AG04449 (cell line): Measurements from ENCODE around the gene ROBO4.

Experiments
- CTCF ChIA-PET: fragments of 350-600 bp; formaldehyde crosslinking; extraction: SDS; loops from one replicate; lab custom pipeline; 2021; ENCODE audit warnings: antibody characterized with exemption; lab: Yijun Ruan, JAX
- POLR2A ChIA-PET: fragments of 400-600, 350-600 bp; formaldehyde crosslinking; extraction: SDS; loops from one replicate; lab custom pipeline; 2020; ENCODE audit warnings: antibody characterized with exemption, inconsistent platforms; lab: Yijun Ruan, JAX
- DNase-seq: peaks from one replicate; pipeline ENCODE4 v3.0.0-alpha.2; 2010; ENCODE audit warnings: low read depth, low spot score
- H3K4me3 ChIP-seq: 2 replicates; pipeline ENCODE4 v1.5.1; 2011; ENCODE audit warnings: low read depth, mild to moderate bottlenecking, control low read depth, low read length
- TF ChIP-seq, protein P1 (sequence below): IDR thresholded peaks from one replicate; pipeline ENCODE4 v1.5.1; 2011; ENCODE audit warnings: mild to moderate bottlenecking, moderate library complexity, low read length, control low read depth, inconsistent platforms; ENCODE audit not compliant: insufficient read depth; ENCODE audit errors: missing control alignments

ROBO4 gene

DNA sequence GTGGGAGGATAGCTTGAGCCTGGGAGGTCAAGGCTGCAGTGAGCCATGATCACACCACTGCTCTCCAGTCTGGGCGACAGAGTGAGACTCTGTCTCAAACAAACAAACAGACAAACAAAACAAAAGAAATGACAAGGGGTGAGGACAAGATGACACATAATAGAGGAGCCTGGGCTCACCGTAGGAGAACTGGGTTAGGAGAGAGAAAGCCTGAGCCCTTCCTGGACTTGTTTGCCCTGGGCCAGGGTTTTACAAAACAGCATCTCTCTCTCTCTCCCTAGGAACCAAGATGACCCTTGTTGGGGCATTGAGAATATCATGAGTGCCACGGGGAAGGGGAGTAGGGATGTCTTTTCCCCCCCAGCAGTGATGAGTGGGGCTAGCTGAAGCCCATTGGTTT lies 16.7 kb downstream of the ROBO4 start:
- ChIA-PET CTCF (interaction anchor here (1.1 to 1.6 kb wide), 3 partner anchors 10 to 45 kb away, joined by 4 to 5 read pairs (median 5); partner anchors contain the start of gene ROBO3), POLR2A (interaction anchor here (1.1 kb wide), 1 partner anchor 16 kb away, joined by 3 read pairs; the partner anchor contains the start of gene ROBO4)
- H3K4me3 ChIP-seq = no peak overlapping the region
- no peak for DNase-seq
- TF ChIP-seq, protein P1, sequence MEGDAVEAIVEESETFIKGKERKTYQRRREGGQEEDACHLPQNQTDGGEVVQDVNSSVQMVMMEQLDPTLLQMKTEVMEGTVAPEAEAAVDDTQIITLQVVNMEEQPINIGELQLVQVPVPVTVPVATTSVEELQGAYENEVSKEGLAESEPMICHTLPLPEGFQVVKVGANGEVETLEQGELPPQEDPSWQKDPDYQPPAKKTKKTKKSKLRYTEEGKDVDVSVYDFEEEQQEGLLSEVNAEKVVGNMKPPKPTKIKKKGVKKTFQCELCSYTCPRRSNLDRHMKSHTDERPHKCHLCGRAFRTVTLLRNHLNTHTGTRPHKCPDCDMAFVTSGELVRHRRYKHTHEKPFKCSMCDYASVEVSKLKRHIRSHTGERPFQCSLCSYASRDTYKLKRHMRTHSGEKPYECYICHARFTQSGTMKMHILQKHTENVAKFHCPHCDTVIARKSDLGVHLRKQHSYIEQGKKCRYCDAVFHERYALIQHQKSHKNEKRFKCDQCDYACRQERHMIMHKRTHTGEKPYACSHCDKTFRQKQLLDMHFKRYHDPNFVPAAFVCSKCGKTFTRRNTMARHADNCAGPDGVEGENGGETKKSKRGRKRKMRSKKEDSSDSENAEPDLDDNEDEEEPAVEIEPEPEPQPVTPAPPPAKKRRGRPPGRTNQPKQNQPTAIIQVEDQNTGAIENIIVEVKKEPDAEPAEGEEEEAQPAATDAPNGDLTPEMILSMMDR = no peak

DNA sequence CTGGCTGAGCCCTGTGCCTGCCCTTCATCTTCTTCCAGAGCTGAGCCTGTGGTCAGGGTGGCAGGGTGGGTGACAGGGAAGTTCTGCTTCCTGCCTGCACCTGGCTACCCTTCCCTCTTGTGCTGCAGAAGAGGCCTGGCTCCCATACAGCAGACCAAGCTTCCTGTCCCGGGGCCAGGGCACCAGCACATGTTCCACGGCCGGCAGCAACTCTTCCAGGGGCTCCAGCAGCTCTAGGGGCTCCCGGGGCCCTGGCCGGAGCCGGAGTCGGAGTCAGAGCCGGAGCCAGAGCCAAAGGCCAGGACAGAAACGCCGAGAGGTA lies 17.4 kb downstream of the ROBO4 start:
- TF ChIP-seq, protein P1 = no peak
- no peak for DNase-seq
- ChIA-PET POLR2A (interaction anchor here (1.1 kb wide), 1 partner anchor 17 kb away, joined by 3 read pairs; the partner anchor contains the start of gene ROBO4), CTCF (interaction anchor here (1.2 to 1.6 kb wide), 2 partner anchors 9 to 15 kb away, joined by 3 to 5 read pairs; partner anchors contain the start of gene ROBO3)
- H3K4me3 ChIP-seq = no peak overlapping the region

DNA sequence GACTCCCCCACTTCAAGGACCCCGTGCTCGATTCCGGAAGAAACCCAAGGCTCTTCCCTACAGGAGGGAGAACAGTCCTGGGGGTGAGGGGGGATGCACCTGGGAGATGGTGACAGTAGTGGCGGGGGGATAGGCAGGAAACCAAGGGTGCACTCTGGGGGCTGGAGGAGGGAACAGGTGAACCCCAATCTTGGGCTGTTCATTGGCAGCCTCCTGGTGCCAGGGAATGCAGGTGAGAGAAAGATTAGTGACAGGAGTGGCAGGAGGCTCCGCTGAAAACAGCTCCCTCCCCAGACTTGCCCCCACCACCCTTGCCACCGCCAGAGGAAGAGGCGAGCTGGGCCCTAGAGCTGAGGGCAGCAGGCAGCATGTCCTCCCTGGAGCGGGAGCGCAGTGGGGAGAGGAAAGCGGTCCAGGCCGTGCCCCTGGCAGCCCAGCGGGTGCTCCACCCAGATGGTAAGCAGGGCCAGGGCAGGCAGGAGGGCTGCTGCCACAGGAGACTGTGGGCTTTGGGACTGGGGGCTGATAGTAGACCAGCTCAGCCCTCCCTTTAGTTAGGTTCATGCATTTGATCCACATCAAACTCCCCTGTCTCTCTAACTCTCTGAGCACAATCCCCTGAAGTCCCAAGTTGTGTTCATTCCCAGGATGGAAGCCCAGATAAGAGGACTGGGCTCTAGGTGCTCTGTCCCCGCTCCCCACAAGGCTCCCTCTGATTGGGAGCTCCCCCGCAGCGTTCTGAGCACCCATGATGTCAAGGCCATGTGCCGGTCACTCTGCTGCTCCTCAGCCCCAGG lies 18.0 kb downstream of the ROBO4 start:
- no peak overlapping the region for H3K4me3 ChIP-seq
- no peak for DNase-seq
- CTCF ChIA-PET = interaction anchor here (1.2 to 1.6 kb wide), 3 partner anchors 8 to 14 kb away, joined by 3 to 5 read pairs (median 4); partner anchors contain the start of gene ROBO3
- POLR2A ChIA-PET = no interaction called here
- TF ChIP-seq, protein P1 = no peak

DNA sequence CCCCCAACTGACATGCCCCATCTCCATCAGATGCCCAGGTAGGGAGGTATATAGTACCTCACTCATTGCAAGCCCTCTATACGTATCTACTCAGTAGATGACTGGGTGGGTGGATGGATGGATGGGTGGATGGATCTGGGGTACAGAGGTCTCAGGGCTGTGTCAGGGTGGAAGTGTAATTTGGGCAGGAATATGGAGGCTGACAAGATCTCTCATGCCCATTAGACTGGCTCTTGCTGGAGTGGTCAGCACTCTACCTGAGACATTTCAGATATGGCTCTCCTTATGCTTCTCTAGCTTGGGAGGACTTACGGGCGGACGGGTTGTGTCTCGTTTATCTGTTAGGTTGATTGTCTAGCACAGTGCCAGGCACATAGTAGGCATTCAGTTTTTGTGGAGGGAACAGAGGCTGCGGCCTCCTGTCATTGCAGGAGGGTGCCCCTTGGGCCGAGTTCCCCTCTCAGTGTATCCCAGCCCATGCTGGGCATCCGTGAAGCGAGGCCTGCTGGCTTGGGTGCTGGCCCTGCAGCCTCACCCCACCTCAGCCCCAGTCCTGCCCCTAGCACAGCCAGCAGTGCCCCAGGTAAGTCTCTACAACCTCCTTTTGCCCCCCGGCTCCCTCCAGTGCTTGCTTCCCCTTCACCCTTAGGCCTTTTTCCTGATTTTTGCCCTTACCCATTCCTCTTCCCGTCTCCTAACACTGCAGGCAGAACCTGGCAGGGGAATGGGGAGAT lies 18.7 kb downstream of the ROBO4 start:
- ChIA-PET CTCF (interaction anchor here (1.2 to 4.5 kb wide), 4 partner anchors 7 to 19 kb away, joined by 3 to 78 read pairs (median 7); partner anchors contain the start of gene ROBO4), POLR2A (interaction anchor here (0.9 kb wide), 1 partner anchor 56 kb away, joined by 4 read pairs; no protein-coding TSS in a partner anchor)
- H3K4me3 ChIP-seq = no peak overlapping the region
- TF ChIP-seq, protein P1 = no peak
- no peak for DNase-seq

DNA sequence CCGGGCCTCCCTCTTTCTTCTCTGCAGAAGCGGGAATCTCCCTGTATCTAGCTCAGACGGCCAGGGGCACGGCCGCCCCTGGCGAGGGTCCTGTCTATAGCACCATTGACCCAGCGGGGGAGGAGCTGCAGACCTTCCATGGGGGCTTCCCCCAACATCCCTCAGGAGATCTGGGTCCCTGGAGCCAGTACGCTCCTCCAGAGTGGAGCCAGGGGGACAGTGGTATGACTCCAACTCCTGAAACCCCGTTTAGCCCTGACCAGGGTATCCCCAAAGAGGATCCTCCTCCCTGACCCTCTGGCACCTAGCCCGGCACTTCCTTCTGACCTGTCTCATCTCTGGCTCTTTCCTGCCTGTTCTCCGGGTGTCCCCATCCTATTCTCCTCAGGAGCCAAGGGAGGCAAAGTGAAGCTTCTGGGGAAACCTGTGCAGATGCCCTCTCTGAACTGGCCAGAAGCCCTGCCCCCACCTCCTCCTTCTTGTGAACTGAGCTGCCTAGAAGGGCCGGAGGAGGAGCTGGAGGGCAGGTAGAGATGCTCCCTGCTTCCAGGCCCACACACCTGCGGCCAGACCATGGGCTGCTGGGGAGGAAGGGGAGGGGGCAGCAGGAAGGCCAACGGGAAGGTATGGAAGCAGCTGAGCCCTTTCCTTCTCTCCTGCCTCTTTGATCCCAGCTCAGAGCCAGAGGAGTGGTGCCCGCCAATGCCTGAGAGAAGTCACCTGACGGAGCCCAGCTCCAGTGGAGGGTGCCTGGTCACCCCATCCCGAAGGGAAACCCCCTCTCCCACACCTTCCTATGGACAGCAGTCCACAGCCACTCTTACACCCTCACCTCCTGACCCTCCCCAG lies 19.5 kb downstream of the ROBO4 start:
- no peak for DNase-seq
- ChIA-PET CTCF (interaction anchor here (1.6 to 4.5 kb wide), 2 partner anchors 12 to 20 kb away, joined by 10 to 78 read pairs; partner anchors contain the start of gene ROBO4), POLR2A (interaction anchor here (0.9 kb wide), 1 partner anchor 57 kb away, joined by 4 read pairs; no protein-coding TSS in a partner anchor)
- TF ChIP-seq, protein P1 = no peak
- H3K4me3 ChIP-seq = no peak overlapping the region; the same call in 1 of the 2 replicates
